Caco-2 (cell line): ENCODE measurements around the gene COL27A1. TPM values are rescaled to one million over a fixed set of nuclear protein-coding genes. Genes with fewer than 3 reads are reported as not detected.

Experiments used
- BruUV-seq: library from RNA; stranded (reverse); fragments of 400-500 nt; replicated peaks from 2 replicates; lab custom pipeline; 2021; lab: Mats Ljungman, UMichigan
- CTCF ChIA-PET: fragments of 300-600 bp; sonication (Branson Sonifier 250); formaldehyde crosslinking; loops from one replicate; lab custom pipeline; 2022; ENCODE audit warnings: antibody characterized with exemption; lab: Charles Lee
- POLR2A ChIA-PET: fragments of 300-600 bp; sonication (Branson Sonifier 250); formaldehyde crosslinking; loops from one replicate; lab custom pipeline; 2022; ENCODE audit warnings: antibody characterized with exemption; lab: Charles Lee
- DNase-seq, 2 experiments: peaks; one replicate each; pipeline versions ENCODE4 v3.0.0 to v3.0.0-alpha.2; 2020 to 2022
- H3K27me3 ChIP-seq: replicated peaks from 2 replicates; pipeline ENCODE4 v1.6.0; 2011; ENCODE audit warnings: low read length; ENCODE audit not compliant: control insufficient read depth, insufficient read depth
- H3K36me3 ChIP-seq: 2 replicates; pipeline ENCODE4 v1.5.1; 2011; ENCODE audit warnings: low read length; ENCODE audit not compliant: control insufficient read depth, insufficient read depth
- H3K4me1 ChIP-seq: fragments of 250-450 bp; sonication (Bioruptor Pico); 2 replicates; pipeline ENCODE4 v1.5.1; 2020; ENCODE audit warnings: mild to moderate bottlenecking
- H3K4me3 ChIP-seq: 2 replicates; pipeline ENCODE4 v1.5.1; 2011; ENCODE audit warnings: low read depth, mild to moderate bottlenecking, control low read depth, low read length
- H3K9me3 ChIP-seq: fragments of 250-450 bp; sonication (Bioruptor Pico); 2 replicates; pipeline ENCODE4 v1.5.1; 2020; ENCODE audit warnings: mild to moderate bottlenecking, moderate library complexity
- H3K27ac Mint-ChIP-seq: one replicate; pipeline ENCODE4 v1.8.0; 2022; ENCODE audit warnings: mixed read lengths; ENCODE audit not compliant: unreplicated experiment
- H3K27me3 Mint-ChIP-seq: one replicate; pipeline ENCODE4 v1.8.0; 2022; ENCODE audit warnings: mixed read lengths; ENCODE audit not compliant: insufficient read depth, unreplicated experiment
- H3K36me3 Mint-ChIP-seq: one replicate; pipeline ENCODE4 v1.8.0; 2022; ENCODE audit warnings: mild to moderate bottlenecking, mixed read lengths; ENCODE audit not compliant: insufficient read depth, unreplicated experiment
- H3K4me1 Mint-ChIP-seq: one replicate; pipeline ENCODE4 v1.8.0; 2022; ENCODE audit warnings: low read depth, mixed read lengths; ENCODE audit not compliant: unreplicated experiment
- H3K4me3 Mint-ChIP-seq: one replicate; pipeline ENCODE4 v1.8.0; 2022; ENCODE audit warnings: mild to moderate bottlenecking, moderate library complexity, mixed read lengths; ENCODE audit not compliant: unreplicated experiment
- H3K9me3 Mint-ChIP-seq: one replicate; pipeline ENCODE4 v1.8.0; 2022; ENCODE audit warnings: mixed read lengths; ENCODE audit not compliant: unreplicated experiment
- CTCF ChIP-seq, 2 experiments: fragments of 200-600 bp in 1 of 2; IDR thresholded peaks; 1 replicate in 1 of 2; 2 replicates in 1 of 2; pipeline versions ENCODE4 v1.5.1 to v1.8.0; 2011 to 2022; ENCODE audit warnings: antibody characterized with exemption in 1 of 2, control low read depth in 1 of 2, inconsistent platforms in 1 of 2, low read depth in 1 of 2, low read length in 1 of 2, mild to moderate bottlenecking in 1 of 2, moderate library complexity in 1 of 2; ENCODE audit not compliant: insufficient read depth in 1 of 2, severe bottlenecking in 1 of 2, unreplicated experiment in 1 of 2
- intact Hi-C: fragments of 100-400 bp; cut with micrococcal nuclease; formaldehyde crosslinking; loops from one replicate; pipeline ENCODE4 v1.10.0; 2022; ENCODE audit not compliant: unreplicated experiment
- total RNA-seq: library from RNA; stranded (reverse); gene quantifications from 2 replicates; pipeline ENCODE4 v1.2.3, GENCODE V29; 2022

The COL27A1 gene
- total RNA-seq, 1 experiment from 2014 or later = 31.1 TPM

DNA sequence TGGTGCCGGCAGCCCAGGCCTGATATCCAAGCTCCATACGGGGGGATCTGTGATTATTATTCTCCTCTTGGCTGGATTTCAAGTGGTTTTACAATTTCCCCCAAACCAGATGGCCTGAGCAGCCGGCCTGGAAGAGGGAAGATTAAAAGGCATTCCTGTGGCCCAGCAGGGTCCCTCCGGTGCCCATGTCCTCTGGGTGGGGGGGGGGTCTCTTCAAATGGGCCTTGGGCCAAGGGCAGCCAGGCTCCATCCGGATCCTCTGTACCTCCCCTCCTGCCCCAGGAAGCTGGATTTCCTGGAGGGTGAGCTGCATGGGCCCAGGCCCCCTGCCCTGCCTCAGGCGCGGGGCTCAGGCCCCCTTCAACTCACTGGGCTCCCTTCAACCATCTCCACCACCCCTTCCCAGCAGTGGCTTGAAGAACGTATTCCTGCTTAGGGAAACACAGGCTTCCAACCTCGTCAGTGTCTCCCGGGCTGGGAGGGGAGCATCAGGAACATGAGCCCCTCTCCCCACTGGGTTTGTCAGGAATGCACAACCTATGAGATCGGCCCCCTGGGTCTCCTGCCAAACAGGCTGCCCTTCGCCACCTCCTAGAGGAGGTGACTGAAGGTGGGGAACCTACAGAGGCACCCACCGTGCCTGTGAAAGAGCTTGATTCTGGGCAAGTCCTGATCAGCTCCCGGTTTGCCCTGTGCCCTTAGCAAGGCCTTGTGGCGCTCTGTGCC, 104.6 kb downstream of the COL27A1 start:
- no peak overlapping the region for H3K27ac Mint-ChIP-seq
- no peak for DNase-seq
- Histone ChIP-seq H3K9me3 (no peaks in the 10 kb centered on the region), H3K27me3 (no peaks in the 10 kb centered on the region), H3K4me3 (no peak overlapping the region), H3K36me3 (no peaks in the 10 kb centered on the region; the same call in 1 of the 2 replicates), H3K4me1 (no peaks in the 10 kb centered on the region)
- no peaks in the 10 kb centered on the region for H3K27me3 Mint-ChIP-seq
- ChIA-PET POLR2A (no interaction called here), CTCF (interaction anchor here (0.8 kb wide), 1 partner anchor 14 kb away, joined by 6 read pairs; no protein-coding TSS in a partner anchor)
- TF ChIP-seq CTCF (IDR thresholded peaks at IDR 0.05; ENCODE audit: insufficient read depth in 1 of 2, low read depth in 1 of 2, low read length in 1 of 2, severe bottlenecking in 1 of 2, unreplicated experiment in 1 of 2) = no peak
- no peak overlapping the region for H3K4me3 Mint-ChIP-seq
- no peaks in the 10 kb centered on the region for H3K36me3 Mint-ChIP-seq
- H3K4me1 Mint-ChIP-seq = no peaks in the 10 kb centered on the region
- no peaks in the 10 kb centered on the region for H3K9me3 Mint-ChIP-seq
- intact Hi-C loops = no loop called here
- BruUV-seq = no TSS peak

GRCh38 chr9:114261026-114261425, 105.7 kb downstream of the COL27A1 start:
- Mint-ChIP-seq H3K9me3 (no peaks in the 10 kb centered on the region), H3K4me1 (no peaks in the 10 kb centered on the region), H3K27ac (no peak overlapping the region), H3K36me3 (peaks cover 4% of the 10 kb centered on the region), H3K4me3 (no peak overlapping the region), H3K27me3 (no peaks in the 10 kb centered on the region)
- no peaks in the 10 kb centered on the region for H3K4me1 ChIP-seq
- TF ChIP-seq CTCF (IDR thresholded peaks at IDR 0.05; ENCODE audit: insufficient read depth in 1 of 2, low read depth in 1 of 2, low read length in 1 of 2, severe bottlenecking in 1 of 2, unreplicated experiment in 1 of 2) = no peak
- intact Hi-C loops = no loop called here
- POLR2A ChIA-PET = no interaction called here
- CTCF ChIA-PET = interaction anchor here (0.6 to 1.1 kb wide), 3 partner anchors 153 to 230 kb away, joined by 3 to 5 read pairs (median 3); no protein-coding TSS in a partner anchor
- H3K36me3 ChIP-seq = peaks cover 1% of the 10 kb centered on the region
- DNase-seq = no peak
- no peaks in the 10 kb centered on the region for H3K9me3 ChIP-seq
- no peaks in the 10 kb centered on the region for H3K27me3 ChIP-seq
- no peak overlapping the region for H3K4me3 ChIP-seq
- BruUV-seq = no TSS peak

DNA sequence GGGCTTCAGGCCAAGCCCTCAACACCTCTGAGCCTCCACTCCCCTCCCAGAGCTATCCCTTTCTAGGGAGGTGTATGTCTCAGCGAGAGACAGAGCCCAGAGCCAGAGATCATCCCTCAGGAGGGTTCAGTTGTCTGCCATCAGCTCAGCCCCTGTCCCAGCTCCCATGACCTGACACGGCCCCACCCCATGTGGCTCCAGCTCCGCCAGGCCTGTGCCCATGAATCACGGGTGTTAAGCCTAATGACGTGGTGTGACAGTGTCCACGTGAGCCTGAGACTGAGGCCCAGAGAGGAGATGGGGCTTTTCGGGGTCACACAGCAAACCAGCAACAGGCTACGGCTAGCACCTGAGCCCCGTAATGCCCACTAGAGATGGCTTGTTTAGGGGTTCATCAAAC, 106.7 kb downstream of the COL27A1 start:
- H3K9me3 Mint-ChIP-seq = no peaks in the 10 kb centered on the region
- no peak overlapping the region for H3K27ac Mint-ChIP-seq
- Histone ChIP-seq H3K4me3 (no peak overlapping the region), H3K9me3 (no peaks in the 10 kb centered on the region), H3K36me3 (peaks cover 1% of the 10 kb centered on the region), H3K27me3 (no peaks in the 10 kb centered on the region), H3K4me1 (no peaks in the 10 kb centered on the region)
- DNase-seq = no peak
- no peaks in the 10 kb centered on the region for H3K27me3 Mint-ChIP-seq
- no peak overlapping the region for H3K4me3 Mint-ChIP-seq
- BruUV-seq = no TSS peak
- intact Hi-C loops = no loop called here
- ChIA-PET CTCF (no interaction called here), POLR2A (no interaction called here)
- no peak for TF ChIP-seq CTCF (IDR thresholded peaks at IDR 0.05; ENCODE audit: insufficient read depth in 1 of 2, low read depth in 1 of 2, low read length in 1 of 2, severe bottlenecking in 1 of 2, unreplicated experiment in 1 of 2)
- H3K4me1 Mint-ChIP-seq = no peaks in the 10 kb centered on the region
- H3K36me3 Mint-ChIP-seq = peaks cover 7% of the 10 kb centered on the region
